Activated CD8-positive, alpha-beta memory T cell treated with anti-CD3 and anti-CD28 coated beads for 48 hours (primary cell): ENCODE data around the gene FAM219A.
A peak's percentile ranks its signal among the peaks of the same experiment; 100 is the strongest.

ENCODE experiments used
- DNase-seq, 3 experiments: peaks; one replicate each; pipeline ENCODE4 v3.0.0-alpha.2; 2020; ENCODE audit warnings: low read depth in 2 of 3, low spot score in 2 of 3

The FAM219A gene

GRCh38 chr9:34403554-34404380 is 54.6 kb downstream of the FAM219A start:
- DNase-seq: peak in 1 of 3 experiments; percentile 29

- no peak for DNase-seq
Measured at GRCh38 chr9:34400686-34401602, 57.4 kb downstream of the FAM219A start.

- DNase-seq: no peak
Measured at GRCh38 chr9:34400275-34400674, 58.1 kb downstream of the FAM219A start.

- no peak for DNase-seq
Measured at GRCh38 chr9:34399729-34400128, 58.6 kb downstream of the FAM219A start.

- no peak for DNase-seq
Measured at GRCh38 chr9:34398875-34399274, 59.5 kb downstream of the FAM219A start.

GRCh38 chr9:34396276-34397214 is 61.8 kb downstream of the FAM219A start:
- DNase-seq: no peak

- no peak for DNase-seq
Measured at GRCh38 chr9:34392511-34392910, 65.9 kb downstream of the FAM219A start.

- DNase-seq: no peak
Measured at GRCh38 chr9:34387239-34387638, 71.1 kb downstream of the FAM219A start.

GRCh38 chr9:34386656-34387055 is 71.7 kb downstream of the FAM219A start:
- no peak for DNase-seq

- DNase-seq: no peak
Measured at GRCh38 chr9:34385561-34386230, 72.7 kb downstream of the FAM219A start.

GRCh38 chr9:34384368-34385165 is 73.8 kb downstream of the FAM219A start:
- DNase-seq: no peak

GRCh38 chr9:34383904-34384303 is 74.5 kb downstream of the FAM219A start:
- DNase-seq: no peak

- DNase-seq: no peak
Measured at GRCh38 chr9:34382879-34383278, 75.5 kb downstream of the FAM219A start.

- DNase-seq: no peak
Measured at GRCh38 chr9:34382054-34382453, 76.3 kb downstream of the FAM219A start.

- no peak for DNase-seq
Measured at GRCh38 chr9:34381323-34381722, 77.0 kb downstream of the FAM219A start.

- DNase-seq: peak; percentile 47 to 61 (median 49)
Measured at GRCh38 chr9:34380511-34381315, 77.7 kb downstream of the FAM219A start.

GRCh38 chr9:34380034-34380510 is 78.3 kb downstream of the FAM219A start:
- no peak for DNase-seq

GRCh38 chr9:34379334-34380033 is 78.9 kb downstream of the FAM219A start:
- peak; percentile 68 to 81 (median 73) for DNase-seq
